EH (cell line): ENCODE data around the gene PPP3CA.
A peak's percentile ranks its signal among the peaks of the same experiment; 100 is the strongest.

Experiments used
- DNase-seq: peaks from one replicate; pipeline ENCODE4 v3.0.0-alpha.2; 2015; ENCODE audit warnings: low read depth

The PPP3CA gene

DNA sequence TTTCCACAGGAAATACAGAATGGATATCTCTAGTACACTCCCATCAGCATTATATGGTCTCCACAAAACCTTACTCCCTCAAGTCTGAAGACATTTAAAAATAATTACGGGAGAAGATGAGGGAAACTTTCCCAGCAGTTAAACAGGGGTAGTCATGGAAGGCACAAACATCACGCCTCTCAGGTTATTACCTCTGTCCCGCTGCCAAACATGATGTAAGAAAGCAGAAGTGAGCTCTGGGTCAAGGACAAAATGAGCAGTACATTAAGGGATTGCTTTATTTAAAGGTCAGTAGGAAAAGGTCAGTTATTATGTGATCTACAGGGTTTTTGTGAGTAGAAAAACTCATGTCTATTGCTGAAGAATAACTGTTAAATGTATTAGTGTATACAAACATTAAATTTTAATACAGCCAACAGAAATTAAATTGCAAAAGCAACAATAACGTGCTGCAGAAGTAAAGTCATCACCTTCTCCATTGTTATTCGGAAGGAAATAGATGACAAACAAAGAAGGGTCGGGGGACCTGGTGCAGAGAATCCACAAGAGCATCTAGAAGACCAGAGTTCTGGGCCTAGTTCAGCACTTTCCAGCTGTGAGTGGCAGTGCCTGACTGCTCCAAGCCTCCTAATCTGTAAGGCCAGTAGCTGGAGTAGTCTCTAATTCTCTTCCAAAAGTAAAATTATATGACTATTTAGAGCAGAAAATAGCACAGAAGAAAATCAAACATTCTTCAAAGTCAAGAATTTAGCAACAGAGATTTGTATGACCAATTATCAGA, 171.2 kb downstream of the PPP3CA start:
- no peak for DNase-seq

GRCh38 chr4:101174679-101175345, 172.5 kb downstream of the PPP3CA start:
- no peak for DNase-seq

GRCh38 chr4:101172369-101172768, 175.0 kb downstream of the PPP3CA start:
- DNase-seq, result no peak

- peak; percentile 71 for DNase-seq
Observed at GRCh38 chr4:101171747-101172146, 175.6 kb downstream of the PPP3CA start.

GRCh38 chr4:101169044-101170014, 178.0 kb downstream of the PPP3CA start:
- DNase-seq, result peak; percentile 69

DNA sequence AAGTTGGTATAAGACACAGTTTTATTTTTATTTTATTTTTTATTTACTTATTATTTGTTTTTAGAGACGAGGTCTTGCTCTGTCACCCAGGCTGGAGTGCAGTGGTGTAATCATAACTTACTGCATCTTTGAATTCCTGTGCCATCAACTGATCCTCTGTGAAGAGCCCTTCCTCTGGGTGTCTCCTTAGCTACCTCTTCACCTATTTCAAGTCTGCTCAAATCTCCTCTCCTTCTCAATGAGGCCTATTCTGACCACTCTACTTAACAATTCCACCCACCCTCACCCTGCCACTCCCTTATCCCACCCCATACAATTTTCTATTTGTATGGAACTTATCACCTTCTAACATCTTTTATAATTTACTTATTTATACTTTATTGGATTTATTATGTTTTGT, 183.4 kb downstream of the PPP3CA start:
- no peak for DNase-seq

GRCh38 chr4:101162990-101163380, 184.3 kb downstream of the PPP3CA start:
- no peak for DNase-seq

DNA sequence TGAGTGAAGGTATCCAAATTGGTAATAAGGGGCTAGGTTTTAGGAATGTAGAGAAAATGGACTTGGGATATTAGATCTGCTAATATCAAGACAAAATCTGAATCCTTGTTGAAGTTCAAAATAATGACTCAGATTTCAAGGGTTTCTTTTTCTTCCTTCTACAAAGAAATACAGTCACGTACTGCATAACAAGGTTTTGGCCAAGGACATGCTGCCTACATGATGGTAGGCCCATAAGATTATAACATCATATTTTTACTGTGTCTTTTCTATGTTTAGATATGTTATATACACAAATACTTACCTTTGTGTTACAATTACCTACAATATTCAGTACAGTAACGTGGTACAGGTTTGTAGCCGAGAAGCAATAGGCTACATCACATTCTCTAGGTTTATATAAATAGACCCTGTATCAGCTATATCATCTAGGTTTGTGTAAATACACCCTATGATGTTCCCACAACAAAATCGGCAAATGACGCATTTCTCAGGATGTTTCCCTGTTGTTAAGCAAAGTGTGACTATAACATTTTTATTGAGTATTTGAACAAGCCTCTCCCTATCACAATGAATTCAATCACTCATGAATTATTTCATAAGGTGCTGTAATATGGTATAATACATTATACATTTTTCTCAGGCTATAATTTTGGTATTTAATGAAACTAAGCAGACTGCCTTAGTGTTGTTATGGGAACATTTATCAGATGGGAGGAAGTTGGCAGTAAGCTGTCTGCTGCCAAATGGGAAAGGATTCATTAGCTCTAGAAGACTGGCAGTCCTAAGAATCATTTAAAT, 186.3 kb downstream of the PPP3CA start:
- no peak for DNase-seq

GRCh38 chr4:101158507-101158906, 188.8 kb downstream of the PPP3CA start:
- DNase-seq, result no peak

GRCh38 chr4:101158134-101158482, 189.2 kb downstream of the PPP3CA start:
- DNase-seq, result peak; percentile 68

DNA sequence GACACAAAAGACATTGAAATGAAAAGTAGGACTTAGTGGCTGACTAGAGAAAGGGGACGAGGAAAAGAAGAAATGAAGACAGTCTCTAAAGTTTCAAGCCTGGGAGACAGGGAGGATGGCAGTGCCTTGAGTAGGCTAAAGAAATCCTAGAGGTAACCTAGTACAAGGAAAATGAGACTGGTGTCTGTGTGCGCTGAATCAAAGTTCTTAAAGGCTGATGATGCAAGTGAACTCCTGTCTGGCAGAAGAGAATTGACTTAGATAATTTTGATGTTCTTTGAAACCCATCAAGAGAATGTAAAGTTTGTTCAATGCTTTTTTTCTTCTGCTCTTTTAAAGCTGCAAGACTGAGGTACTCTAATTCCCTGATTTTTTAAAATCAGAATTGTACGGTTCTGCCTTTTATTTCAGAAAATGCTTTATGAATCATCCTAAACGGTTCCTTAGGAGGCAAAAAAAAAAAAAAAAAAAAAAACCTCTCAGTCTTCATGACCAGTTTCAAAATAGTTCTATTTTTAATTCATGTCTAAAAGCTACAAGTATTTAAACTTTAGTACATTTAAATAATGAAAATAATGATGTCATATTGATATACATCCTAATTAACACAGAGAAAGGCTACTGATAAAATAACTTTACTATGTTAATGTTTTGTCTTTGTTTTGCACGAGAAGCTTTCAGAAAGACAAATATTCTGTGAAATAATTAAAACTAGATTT, 189.8 kb downstream of the PPP3CA start:
- DNase-seq, result peak; percentile 40

DNA sequence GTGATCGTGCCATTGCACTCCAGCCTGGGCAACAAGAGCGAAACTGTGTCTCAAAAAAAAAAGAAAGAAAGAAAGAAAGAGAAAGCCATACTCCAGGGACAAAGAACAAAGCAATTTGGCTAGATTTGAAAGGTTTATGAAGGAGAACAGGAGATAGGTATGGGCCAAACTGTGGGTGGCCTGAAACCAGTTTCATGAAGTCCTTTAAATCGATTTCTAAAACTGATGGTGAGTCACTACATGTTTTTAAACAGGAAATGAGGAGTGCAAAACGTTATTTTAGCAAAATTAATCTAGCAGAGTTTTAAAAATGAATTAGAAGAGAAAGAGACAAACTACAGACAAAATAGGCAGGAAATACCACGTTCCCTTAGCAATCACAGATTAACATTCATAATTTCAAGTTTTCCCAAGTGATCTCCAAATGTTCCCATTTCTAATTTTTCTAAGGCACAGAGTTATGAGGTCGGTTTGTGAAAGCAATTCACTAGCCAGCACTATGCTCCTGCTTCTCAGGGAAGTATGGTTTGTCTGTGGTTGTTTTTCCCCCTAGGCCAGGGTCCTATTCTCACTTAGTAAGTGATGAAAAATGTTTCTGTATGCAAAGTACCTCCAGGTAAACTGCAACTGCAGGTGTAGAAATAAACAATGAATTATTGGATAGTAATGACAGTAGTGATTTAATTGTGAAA, 190.6 kb downstream of the PPP3CA start:
- no peak for DNase-seq

DNA sequence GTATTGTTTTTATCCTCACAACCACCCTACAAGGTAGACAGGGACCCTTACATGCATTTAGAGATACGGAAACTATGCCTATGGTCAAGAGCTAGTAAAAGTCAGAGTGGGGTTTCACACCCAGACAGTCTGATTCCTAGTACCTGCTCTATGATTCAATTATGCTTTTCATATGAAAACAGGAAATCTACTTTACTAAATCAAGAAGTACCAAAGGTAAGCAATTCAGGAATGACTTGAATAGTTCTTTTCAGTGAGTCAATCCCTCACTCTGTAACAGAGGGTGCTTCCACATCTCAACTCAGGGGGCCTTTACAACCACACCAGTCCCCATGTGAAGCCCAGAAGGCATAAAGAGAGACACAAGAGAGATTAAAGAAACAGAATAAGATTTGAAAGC, 191.4 kb downstream of the PPP3CA start:
- DNase-seq, result no peak

DNA sequence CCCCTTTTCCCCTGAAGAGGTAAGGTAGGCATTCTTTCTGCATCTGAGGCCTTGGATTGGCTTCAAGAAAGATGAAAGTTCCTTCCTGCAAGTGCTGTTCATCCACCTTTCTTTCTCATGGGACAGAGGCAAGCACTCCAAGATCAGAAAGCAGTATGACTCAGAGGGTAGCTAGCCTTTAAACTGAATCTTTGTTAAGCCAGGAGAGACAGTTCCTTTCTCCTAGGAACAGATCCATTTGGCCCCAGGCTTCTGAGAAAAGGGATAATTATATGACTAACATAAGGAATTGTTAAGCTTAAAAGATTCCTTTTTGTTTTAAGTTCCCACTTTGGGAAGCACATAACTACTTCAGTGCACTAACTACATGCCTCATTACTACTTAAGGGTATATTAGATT, 192.0 kb downstream of the PPP3CA start:
- peak; percentile 93 for DNase-seq

GRCh38 chr4:101153653-101154052, 193.7 kb downstream of the PPP3CA start:
- no peak for DNase-seq

DNA sequence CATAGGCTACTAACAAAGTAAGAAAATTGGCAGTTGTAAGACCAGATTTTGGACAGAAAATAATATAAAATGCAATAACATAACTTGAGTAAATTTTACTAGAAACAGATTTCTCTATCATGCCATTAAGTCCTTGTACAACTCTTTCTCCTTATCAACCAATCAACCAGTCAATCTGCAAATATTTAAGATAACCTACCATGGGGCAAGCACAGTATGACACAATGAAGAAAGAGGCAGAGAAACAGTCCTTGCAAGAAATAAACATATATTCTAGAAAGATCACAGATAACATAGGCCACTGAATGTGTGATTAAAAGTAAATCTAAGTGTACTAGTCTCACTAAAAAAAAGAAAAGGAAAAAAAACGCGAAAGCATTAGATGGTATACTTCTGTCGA, 194.8 kb downstream of the PPP3CA start:
- no peak for DNase-seq

DNA sequence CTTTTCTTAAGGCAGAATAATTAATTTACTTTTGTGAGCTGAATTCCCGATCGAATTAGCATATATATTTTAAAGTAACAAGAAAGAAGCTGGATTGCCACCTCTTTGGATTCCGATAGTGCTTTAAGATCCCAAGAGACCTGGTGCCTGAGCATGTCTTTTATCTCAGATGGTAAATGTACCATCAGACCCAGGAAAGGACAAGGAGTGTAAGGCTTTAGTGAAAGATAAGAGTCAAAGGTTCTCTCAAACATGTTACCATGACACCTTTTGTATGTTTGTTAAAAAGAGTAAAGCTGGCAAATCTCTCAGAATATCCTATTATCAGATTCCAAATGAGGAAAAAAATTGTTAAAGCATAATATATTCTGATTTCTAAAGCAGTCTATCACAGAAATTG, 198.8 kb downstream of the PPP3CA start:
- DNase-seq, result no peak

DNA sequence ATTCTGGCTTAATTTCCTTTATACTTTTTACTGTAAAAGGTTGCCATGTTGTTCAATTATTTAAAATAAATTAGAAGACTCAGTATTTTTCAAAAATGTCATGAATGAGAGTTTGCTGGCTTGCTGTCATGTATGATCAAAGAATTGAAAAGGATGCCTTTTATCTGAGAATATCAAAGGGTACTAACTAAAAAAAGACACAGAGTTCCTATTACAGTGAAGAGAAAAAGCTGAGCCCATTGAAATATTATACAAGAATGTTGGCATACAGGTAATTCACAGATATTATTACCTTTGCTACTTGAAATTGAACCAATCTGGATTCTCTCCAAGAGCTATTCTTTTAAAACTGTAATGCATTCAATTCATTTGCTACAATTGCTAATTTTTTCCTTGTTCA, 200.0 kb downstream of the PPP3CA start:
- no peak for DNase-seq

DNA sequence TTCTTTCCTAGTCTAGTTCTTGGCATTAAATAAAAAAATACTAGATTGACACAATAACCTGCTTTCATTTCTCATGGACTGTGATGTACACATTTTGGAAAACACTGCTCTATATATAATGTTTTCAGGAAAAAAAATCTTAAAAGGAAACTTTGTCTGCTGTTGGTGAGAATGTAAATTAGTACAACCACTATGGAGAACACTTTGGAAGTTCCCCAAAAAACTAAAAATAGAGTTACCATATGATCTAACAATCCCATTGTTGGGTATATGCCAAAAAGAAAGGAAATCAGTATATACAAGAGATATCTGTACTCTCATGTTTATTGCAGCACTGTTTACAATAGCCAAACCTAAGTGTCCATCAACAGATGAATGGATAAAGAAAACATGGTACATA, 202.3 kb downstream of the PPP3CA start:
- no peak for DNase-seq

- DNase-seq, result no peak
Observed at GRCh38 chr4:101142259-101142658, 205.1 kb downstream of the PPP3CA start.

- no peak for DNase-seq
Observed at GRCh38 chr4:101141855-101142254, 205.5 kb downstream of the PPP3CA start.
